Uterus (tissue), 4 donors: Measurements from ENCODE around the gene IRS1. TPM values are rescaled to one million over a fixed set of nuclear protein-coding genes. Genes with fewer than 3 reads are reported as not detected.
A peak's percentile ranks its signal among the peaks of the same experiment; 100 is the strongest.

Experiments used
- DNase-seq, 2 donors: peaks; one replicate each; pipeline ENCODE4 v3.0.0-alpha.2; 2019 to 2020
- H3K27ac ChIP-seq, 2 donors: fragments of 200-600 bp; sonication (generic); 1 replicate in 1 of 2; 2 replicates in 1 of 2; pipeline ENCODE4 v1.5.1; 2016 to 2018
- H3K27me3 ChIP-seq, 2 donors: fragments of 200-600 bp; sonication (generic); one replicate each; pipeline ENCODE4 v1.5.1; 2018 to 2019; ENCODE audit warnings: control low read depth in 1 of 2
- H3K36me3 ChIP-seq, 2 donors: fragments of 200-600 bp; sonication (generic); one replicate each; pipeline ENCODE4 v1.5.1; 2019; ENCODE audit warnings: control low read depth in 1 of 2
- H3K4me1 ChIP-seq, 2 donors: fragments of 200-600 bp; sonication (generic); one replicate each; pipeline ENCODE4 v1.5.1; 2018 to 2019; ENCODE audit warnings: control low read depth in 1 of 2
- H3K4me3 ChIP-seq, 2 donors: fragments of 200-600 bp; sonication (generic); 1 replicate in 1 of 2; 2 replicates in 1 of 2; pipeline ENCODE4 v1.5.1; 2018 to 2019; ENCODE audit warnings: mild to moderate bottlenecking in 1 of 2
- H3K9me3 ChIP-seq, 2 donors: fragments of 200-600 bp; sonication (generic); one replicate each; pipeline ENCODE4 v1.5.1; 2019; ENCODE audit warnings: control low read depth in 1 of 2
- CTCF ChIP-seq, 4 experiments: fragments of 200-600 bp in 2 of 4; fragments of 450-650 bp in 2 of 4; sonication (generic) in 2 of 4; IDR thresholded peaks; one replicate each; pipeline ENCODE4 v1.5.1; 2016 to 2019; ENCODE audit warnings: antibody characterized with exemption in 4 of 4, mild to moderate bottlenecking in 2 of 4, moderate library complexity in 1 of 4
- POLR2A ChIP-seq, 2 donors: fragments of 450-650 bp; IDR thresholded peaks; one replicate each; pipeline ENCODE4 v1.6.1; 2016; ENCODE audit warnings: antibody characterized with exemption in 2 of 2, mild to moderate bottlenecking in 1 of 2, moderate library complexity in 1 of 2
- intact Hi-C: fragments of 100-400 bp; cut with DNase I; formaldehyde crosslinking; loops from one replicate; pipeline ENCODE4 v1.15.1; 2023; ENCODE audit warnings: low total_unique reads
- total RNA-seq, 4 donors: library from RNA; depleted of rRNA in 3 of 4; stranded (reverse); fragments of >200 nt in 3 of 4; gene quantifications; one replicate each; pipeline versions ENCODE4 v1.1.0 to v1.2.4, GENCODE V29; 2014 to 2023
- donor health status: DM: yes; HTN: yes; CAD: no.

Gene IRS1
- total RNA-seq, 4 donors from 2014 or later, result 11.5 to 54.2 (median 29.5) TPM

DNA sequence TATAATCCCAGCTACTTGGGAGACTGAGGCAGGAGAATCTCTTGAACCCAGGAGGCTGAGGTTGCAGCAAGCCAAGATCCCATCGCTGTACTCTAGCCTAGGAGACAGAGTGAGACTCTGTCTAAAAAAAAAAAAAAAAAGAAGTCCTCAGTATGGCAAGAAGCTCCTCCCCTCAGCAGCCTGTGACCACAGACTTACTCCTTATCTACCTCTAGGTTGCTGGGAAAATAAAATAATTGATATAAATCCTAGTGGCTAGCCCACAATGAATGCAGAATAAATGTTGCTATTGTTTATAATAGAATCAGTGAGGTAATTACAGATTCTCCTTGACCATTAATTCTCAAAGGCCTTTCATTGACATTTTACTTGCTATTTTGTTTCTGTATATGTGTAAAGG lies 70.6 kb downstream of the IRS1 start:
- Histone ChIP-seq H3K36me3 (no peaks in the 10 kb centered on the region), H3K27me3 (no peaks in the 10 kb centered on the region), H3K9me3 (no peaks in the 10 kb centered on the region), H3K4me3 (no peak overlapping the region), H3K27ac (no peak overlapping the region), H3K4me1 (peaks cover 0 to 6% of the 10 kb centered on the region in 2 donors)
- TF ChIP-seq CTCF (IDR thresholded peaks at IDR 0.05) (no peak), POLR2A (IDR thresholded peaks at IDR 0.05) (no peak)
- intact Hi-C loops, result no loop called here
- no peak for DNase-seq

DNA sequence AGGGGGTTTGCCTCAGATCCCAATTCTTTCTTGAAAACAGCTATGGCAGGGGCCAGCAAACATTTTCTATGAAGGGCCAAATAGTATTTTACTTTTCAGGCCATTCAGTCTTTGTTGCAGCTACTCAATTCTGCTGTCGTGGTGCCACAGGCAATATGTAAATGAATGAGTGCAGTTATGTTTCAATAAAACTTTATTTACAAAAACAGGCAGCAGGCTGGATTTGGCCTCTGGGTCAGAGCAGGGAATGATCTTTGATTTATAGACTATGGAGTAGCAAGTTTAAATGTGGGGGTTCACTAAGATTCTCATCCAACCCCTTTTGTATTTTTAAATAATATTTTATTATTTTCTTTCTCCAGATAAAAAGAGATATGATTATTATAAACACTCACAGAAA lies 72.4 kb downstream of the IRS1 start:
- no peak for TF ChIP-seq POLR2A (IDR thresholded peaks at IDR 0.05)
- no peak for TF ChIP-seq CTCF (IDR thresholded peaks at IDR 0.05)
- Histone ChIP-seq H3K27ac (no peak overlapping the region), H3K4me1 (peaks cover 0 to 6% of the 10 kb centered on the region in 2 donors), H3K9me3 (no peaks in the 10 kb centered on the region), H3K27me3 (no peaks in the 10 kb centered on the region), H3K36me3 (no peaks in the 10 kb centered on the region), H3K4me3 (no peak overlapping the region)
- no peak for DNase-seq
- intact Hi-C loops, result no loop called here

- TF ChIP-seq POLR2A (IDR thresholded peaks at IDR 0.05) (no peak), CTCF (IDR thresholded peaks at IDR 0.05) (no peak)
- Histone ChIP-seq H3K9me3 (no peaks in the 10 kb centered on the region), H3K36me3 (no peaks in the 10 kb centered on the region), H3K4me1 (peaks cover 0 to 6% of the 10 kb centered on the region in 2 donors), H3K27ac (no peak overlapping the region), H3K27me3 (no peaks in the 10 kb centered on the region), H3K4me3 (peak overlapping the region in 1 of 2 donors; percentile 11)
- DNase-seq, result no peak
- intact Hi-C loops, result no loop called here
Measured at GRCh38 chr2:226726546-226726945, 73.1 kb downstream of the IRS1 start.

DNA sequence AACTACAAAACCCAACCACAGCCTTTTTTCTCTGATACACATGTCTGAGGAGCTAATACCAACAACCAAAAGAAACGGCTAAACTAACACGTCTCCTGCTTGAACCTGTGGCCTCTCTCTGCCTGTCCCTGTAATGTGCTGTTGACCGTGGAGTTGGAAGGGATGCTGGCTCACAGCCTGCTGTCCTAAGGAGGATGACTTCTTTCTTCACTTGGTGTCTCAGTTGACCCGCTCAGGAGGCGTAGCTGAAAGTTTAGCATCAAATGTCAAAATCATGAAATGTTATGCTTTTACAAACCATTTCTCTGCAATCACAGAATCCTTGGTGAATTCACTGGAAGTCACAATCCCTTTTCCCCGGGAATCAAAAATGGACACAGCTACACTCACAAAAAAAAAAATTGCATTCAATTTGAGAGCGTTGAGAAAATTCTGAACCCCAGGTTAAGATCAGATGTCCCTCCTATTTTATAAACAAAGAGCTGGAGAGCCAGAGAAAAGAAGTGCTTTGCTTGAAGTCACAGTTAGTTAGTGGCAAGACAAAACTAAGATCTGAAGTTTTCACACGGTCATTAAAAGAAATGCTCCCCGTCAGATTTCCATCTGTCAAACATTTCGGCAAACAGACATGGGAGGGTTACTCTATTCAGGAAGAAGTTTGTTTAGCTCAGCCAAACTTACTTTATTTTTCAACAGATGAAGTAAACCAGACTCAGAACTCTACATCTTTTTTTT lies 74.3 kb downstream of the IRS1 start:
- Histone ChIP-seq H3K27ac (no peak overlapping the region), H3K4me3 (no peak overlapping the region), H3K27me3 (no peaks in the 10 kb centered on the region), H3K36me3 (no peaks in the 10 kb centered on the region), H3K9me3 (no peaks in the 10 kb centered on the region), H3K4me1 (peaks cover 0 to 6% of the 10 kb centered on the region in 2 donors)
- TF ChIP-seq POLR2A (IDR thresholded peaks at IDR 0.05) (no peak), CTCF (IDR thresholded peaks at IDR 0.05) (no peak)
- DNase-seq, result peak in 1 of 2 donors; percentile 39
- intact Hi-C loops, result no loop called here

DNA sequence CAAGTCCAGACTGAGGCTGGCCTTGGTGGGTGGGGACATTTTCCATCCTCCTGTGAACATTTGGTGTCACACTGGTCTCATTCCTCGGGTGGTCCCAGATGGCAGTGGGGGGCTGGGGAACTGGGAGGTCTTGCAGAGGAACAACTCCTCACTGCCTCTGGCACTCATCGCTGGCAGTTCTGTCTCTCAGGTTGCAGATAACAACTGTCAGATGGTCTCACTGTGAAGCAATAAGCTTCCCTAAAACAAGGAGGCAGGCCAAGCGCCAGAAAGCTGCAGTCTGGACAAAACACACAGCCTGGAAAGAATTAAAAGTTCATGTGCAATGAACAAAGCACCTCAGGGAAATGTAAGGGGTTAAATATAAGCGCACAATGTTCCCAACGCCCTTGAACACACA lies 78.1 kb downstream of the IRS1 start:
- intact Hi-C loops, result no loop called here
- H3K27me3 ChIP-seq, result no peaks in the 10 kb centered on the region
- TF ChIP-seq CTCF (IDR thresholded peaks at IDR 0.05) (no peak), POLR2A (IDR thresholded peaks at IDR 0.05) (no peak)
- H3K4me1 ChIP-seq, result peaks cover 0 to 6% of the 10 kb centered on the region in 2 donors
- peak; percentile 73 to 79 for DNase-seq
- no peaks in the 10 kb centered on the region for H3K36me3 ChIP-seq
- no peak overlapping the region for H3K27ac ChIP-seq
- no peak overlapping the region for H3K4me3 ChIP-seq
- H3K9me3 ChIP-seq, result no peaks in the 10 kb centered on the region
